Tibial nerve (tissue), 4 donors: ENCODE data around the gene SLC39A13.

Experiments
- EP300 ChIP-seq, 2 donors: sonication (generic); formaldehyde crosslinking; IDR thresholded peaks; one replicate each; pipeline ENCODE4 v1.6.1; 2017; ENCODE audit warnings: antibody characterized with exemption in 2 of 2, mild to moderate bottlenecking in 1 of 2
- POLR2A ChIP-seq, 2 donors: fragments of 450-650 bp; IDR thresholded peaks; one replicate each; pipeline ENCODE4 v1.6.1; 2017; ENCODE audit warnings: antibody characterized with exemption in 2 of 2, mild to moderate bottlenecking in 2 of 2, moderate library complexity in 2 of 2
- TF ChIP-seq, protein P1 (sequence below), 5 experiments: fragments of 200-600 bp in 3 of 5; fragments of 450-650 bp in 2 of 5; sonication (generic) in 3 of 5; IDR thresholded peaks; one replicate each; pipeline ENCODE4 v1.5.1; 2016 to 2019; ENCODE audit warnings: antibody characterized with exemption in 5 of 5, mild to moderate bottlenecking in 3 of 5, moderate library complexity in 2 of 5

DNA sequence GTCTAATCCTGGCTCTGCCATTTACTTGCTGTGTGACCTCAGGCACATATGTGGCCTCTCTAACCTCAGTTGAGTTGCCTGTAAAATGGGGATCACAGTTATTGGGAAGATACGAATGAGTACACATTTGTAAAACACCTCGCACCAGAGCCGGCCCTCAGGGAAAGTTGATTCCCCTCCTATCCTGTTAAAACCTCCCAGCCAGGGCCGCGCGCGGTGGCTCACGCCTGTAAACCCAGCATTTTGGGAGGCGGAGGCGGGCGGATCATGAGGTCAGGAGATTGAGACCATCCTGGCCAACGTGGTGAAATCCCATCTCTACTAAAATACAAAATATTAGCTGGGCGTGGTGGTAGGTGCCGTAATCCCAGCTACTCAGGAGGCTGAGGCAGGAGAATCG lies 48.0 kb upstream of the SLC39A13 start:
- TF ChIP-seq POLR2A (IDR thresholded peaks at IDR 0.05) = no peak
- TF ChIP-seq, protein P1, sequence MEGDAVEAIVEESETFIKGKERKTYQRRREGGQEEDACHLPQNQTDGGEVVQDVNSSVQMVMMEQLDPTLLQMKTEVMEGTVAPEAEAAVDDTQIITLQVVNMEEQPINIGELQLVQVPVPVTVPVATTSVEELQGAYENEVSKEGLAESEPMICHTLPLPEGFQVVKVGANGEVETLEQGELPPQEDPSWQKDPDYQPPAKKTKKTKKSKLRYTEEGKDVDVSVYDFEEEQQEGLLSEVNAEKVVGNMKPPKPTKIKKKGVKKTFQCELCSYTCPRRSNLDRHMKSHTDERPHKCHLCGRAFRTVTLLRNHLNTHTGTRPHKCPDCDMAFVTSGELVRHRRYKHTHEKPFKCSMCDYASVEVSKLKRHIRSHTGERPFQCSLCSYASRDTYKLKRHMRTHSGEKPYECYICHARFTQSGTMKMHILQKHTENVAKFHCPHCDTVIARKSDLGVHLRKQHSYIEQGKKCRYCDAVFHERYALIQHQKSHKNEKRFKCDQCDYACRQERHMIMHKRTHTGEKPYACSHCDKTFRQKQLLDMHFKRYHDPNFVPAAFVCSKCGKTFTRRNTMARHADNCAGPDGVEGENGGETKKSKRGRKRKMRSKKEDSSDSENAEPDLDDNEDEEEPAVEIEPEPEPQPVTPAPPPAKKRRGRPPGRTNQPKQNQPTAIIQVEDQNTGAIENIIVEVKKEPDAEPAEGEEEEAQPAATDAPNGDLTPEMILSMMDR (IDR thresholded peaks at IDR 0.05) = no peak
- TF ChIP-seq EP300 (IDR thresholded peaks at IDR 0.05) = no peak
